HG03432 (cell line): ENCODE measurements around the gene CYP19A1.

ENCODE experiments used
- ATAC-seq: cut with Tn5 transposase; IDR thresholded peaks from one replicate; pipeline ENCODE4 v1.9.1; 2021; ENCODE audit warnings: mild to moderate bottlenecking, moderate library complexity; ENCODE audit not compliant: unreplicated experiment

CYP19A1 gene

GRCh38 chr15:51226576-51227210 lies 111.7 kb downstream of the CYP19A1 start:
- ATAC-seq: no peak

DNA sequence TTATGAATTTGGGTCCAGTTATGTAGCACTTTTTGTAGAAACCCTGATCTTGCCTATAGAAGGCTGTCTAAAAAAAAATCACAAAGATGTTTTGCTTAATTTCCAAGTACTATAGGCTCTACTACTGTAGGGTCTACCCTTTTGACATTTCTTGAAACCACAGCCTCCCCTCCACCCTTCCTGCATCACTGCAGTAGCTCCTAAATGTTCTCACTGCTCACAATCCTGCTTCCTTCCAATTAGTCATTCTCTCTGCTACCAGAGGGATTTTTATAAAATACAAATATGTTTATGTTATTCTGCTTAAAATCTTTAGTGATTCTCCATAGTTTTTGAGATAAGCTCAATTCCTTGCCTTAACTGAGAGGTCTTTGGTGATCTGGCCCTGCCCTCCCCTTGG lies 114.0 kb downstream of the CYP19A1 start:
- ATAC-seq: no peak

- no peak for ATAC-seq
These were observed 114.6 kb downstream of the CYP19A1 start for GRCh38 chr15:51223771-51224229.

DNA sequence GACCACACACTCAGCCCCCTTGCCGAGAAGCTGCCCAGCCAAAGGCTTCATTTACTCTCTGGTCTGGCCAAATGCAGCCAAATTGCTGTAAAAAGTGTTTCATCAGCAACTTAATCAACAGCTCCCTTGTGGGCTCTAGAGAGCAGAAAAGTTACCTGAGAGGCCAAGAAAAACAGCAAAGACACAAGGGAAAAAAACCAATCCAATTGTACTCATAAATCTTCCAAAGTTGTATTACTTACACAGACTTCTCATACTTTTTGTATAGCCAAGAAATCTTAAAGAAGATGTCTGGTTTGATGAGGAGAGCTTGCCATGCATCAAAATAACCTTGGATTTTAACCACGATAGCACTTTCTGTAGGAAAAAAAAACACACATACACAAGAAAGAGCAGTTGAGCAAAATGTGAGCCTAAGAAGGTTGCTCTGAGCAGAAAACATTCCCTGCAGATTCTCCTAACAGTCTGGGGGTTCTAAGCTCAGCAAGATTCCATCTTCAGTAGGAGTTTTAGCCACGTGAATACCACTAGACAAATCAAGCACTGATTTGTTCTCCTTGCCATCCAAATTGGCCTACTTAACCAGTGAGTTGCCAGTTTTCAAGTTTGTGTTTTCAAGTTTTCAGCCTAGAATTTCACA lies 120.0 kb downstream of the CYP19A1 start:
- ATAC-seq: no peak

- ATAC-seq: no peak
These were observed 125.5 kb downstream of the CYP19A1 start for GRCh38 chr15:51212909-51213308.

GRCh38 chr15:51212239-51212638 lies 126.2 kb downstream of the CYP19A1 start:
- no peak for ATAC-seq

GRCh38 chr15:51205050-51205975 lies 133.1 kb downstream of the CYP19A1 start:
- no peak for ATAC-seq

DNA sequence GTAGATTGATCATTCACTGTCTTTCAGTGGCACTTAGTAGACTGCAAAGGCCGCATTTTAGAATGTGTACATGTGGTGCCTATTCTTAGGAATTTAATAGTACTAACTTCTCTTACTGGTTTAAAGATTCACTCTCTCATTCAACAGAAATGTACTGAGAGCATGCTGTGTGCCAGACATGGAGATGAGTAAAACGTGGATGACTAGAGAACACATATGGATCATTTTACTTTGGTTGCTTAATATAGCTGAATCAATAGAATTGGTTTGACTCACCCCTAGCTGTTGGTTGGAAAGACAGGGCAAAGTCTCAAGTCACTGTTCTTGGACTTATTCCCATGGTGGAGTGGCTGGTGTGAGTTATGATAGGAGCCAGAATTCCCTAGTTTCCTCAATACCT lies 134.6 kb downstream of the CYP19A1 start:
- ATAC-seq: no peak

- no peak for ATAC-seq
These were observed 135.6 kb downstream of the CYP19A1 start for GRCh38 chr15:51202783-51203182.

GRCh38 chr15:51201581-51201980 lies 136.8 kb downstream of the CYP19A1 start:
- no peak for ATAC-seq

DNA sequence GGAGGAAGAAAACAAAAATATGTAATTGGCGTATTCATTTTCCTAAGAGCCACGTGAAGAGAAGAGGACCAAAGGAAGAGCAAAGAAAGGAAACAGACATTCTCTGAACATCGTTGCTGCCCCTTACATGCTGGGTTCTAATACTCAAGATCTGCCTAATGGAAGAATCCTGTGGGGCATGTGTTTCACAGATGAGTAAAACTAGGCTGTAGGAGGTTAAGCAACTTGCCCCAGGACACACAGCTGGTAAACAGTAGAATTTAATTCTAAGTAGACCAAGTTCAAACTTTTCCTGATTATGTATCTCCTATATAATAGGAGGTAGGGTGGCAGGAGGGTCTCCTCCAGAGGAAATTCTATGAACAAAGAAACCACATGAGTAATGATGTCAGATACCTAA lies 137.6 kb downstream of the CYP19A1 start:
- ATAC-seq: no peak

GRCh38 chr15:51199541-51199940 lies 138.9 kb downstream of the CYP19A1 start:
- ATAC-seq: no peak

DNA sequence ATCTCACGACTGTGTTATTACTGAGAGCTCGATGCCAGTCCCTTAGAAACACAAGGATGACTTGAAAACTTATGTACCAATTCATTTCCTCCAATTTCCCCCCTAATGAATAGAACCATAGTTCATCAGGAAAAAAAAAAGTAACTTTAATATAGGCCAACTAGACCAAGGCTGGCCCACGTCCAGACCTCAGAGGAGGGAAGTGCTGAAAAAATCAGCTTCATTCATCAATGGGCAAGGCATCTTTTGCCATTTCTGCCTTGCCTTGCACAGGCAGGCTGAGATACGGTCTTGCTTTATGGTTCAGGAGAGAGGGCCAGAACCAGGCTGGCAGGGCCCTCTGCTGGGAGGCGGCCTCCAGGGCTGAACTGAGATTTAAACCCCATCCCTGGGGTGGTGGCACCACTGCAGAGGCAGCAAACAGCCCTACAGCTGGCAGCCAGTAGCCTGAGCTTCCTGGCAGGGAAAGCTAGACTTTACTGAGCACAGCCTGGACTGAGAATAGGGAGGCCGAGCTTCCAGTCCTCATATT lies 139.6 kb downstream of the CYP19A1 start:
- ATAC-seq: no peak

DNA sequence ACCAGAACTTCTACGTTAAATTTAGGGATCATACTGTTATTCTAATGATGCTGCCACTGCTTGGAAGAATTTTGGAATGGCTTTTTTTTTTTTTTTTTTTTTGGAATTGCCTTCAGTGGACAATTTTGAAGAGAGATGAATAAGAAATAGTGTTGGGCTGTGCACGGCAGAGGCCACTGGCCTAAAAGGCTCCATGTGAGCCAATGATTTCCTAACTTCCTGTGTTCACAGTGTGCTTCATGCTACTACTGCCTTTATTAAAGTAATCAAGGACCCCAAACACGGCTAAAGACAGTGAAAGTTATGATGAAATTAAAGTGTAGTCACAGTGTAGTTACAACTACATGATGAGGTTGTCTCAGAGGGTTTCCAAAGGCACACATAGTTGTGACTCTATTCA lies 142.9 kb downstream of the CYP19A1 start:
- no peak for ATAC-seq

DNA sequence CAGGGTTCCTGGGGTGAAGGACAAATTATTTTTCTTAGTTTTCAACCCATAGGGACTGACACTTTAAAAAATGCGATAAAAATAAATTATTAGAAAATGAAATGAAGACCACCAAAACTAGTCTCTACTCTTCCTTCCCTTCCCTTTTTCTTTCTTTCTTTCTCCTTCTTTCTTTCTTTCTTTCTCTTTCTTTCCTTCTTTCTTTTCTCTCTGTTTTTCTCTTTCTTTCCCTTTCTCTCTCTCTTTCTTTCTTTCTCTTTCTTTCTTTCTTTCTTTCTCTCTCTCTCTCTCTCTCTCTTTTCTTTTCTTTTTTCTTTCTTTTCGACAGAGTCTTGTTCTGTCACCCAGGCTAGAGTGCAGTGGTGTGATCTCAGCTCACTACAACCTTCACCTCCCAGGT lies 144.4 kb downstream of the CYP19A1 start:
- no peak for ATAC-seq

DNA sequence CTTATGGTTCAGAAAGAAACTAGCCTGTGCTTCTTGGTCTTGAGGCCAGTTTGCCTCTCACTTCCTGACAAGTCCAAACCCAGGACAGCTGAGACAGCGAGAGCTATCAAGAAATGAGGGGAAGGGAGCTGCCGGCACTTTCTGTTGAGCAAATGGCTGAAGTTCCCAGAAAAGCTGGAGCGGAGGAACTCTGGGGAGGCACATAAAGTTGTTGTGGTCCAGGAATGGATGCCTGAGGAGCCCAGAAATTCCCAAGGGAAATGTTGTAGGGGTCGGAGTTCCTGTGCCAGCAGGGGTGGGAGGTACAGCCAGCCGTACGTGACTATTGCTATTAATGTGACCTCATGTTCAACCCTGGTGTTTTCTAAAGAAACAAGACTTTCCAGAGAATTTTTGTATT lies 144.9 kb downstream of the CYP19A1 start:
- no peak for ATAC-seq

- no peak for ATAC-seq
These were observed 145.7 kb downstream of the CYP19A1 start for GRCh38 chr15:51192521-51193280.

DNA sequence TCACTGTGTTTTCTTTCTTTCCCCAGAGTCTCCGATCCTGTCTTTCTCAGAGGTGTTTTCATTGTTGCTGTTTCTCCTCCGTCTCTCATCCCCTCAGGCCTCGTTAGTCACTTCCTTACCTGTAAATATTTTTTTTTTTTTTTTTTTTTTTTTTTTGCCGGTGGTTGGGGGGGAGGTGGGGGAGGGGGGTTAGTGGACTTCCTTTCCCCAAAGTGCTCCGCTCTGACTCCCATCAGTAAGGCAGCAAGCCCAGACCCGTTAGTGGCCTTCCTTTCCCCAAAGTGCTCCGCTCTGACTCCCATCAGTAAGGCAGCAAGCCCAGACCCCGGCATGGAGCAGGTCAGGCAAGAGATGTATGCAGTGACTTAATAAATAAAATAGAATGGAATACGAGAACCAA lies 146.6 kb downstream of the CYP19A1 start:
- ATAC-seq: no peak

GRCh38 chr15:51191072-51191670 lies 147.2 kb downstream of the CYP19A1 start:
- no peak for ATAC-seq

- no peak for ATAC-seq
These were observed 147.8 kb downstream of the CYP19A1 start for GRCh38 chr15:51190424-51191068.
